Fibroblast of peridontal ligament (primary cell): ENCODE measurements around the gene SREBF2.
"Not testable (repeated sequence)": the region's sequence is repeated elsewhere in the genome, so short reads cannot be mapped to it uniquely, and the experiment has no call there.

ENCODE experiments used
- DNase-seq: peaks from one replicate; pipeline ENCODE4 v3.0.0-alpha.2; 2010; ENCODE audit errors: extremely low read depth

The SREBF2 gene

GRCh38 chr22:41947424-41948080 is 114.6 kb downstream of the SREBF2 start:
- DNase-seq, result no peak

GRCh38 chr22:41948142-41948541 is 115.2 kb downstream of the SREBF2 start:
- DNase-seq, result no peak

GRCh38 chr22:41948928-41949296 is 116.0 kb downstream of the SREBF2 start:
- not testable (repeated sequence) for DNase-seq

- no peak for DNase-seq
Observed at GRCh38 chr22:41949297-41949965, 116.5 kb downstream of the SREBF2 start.

- DNase-seq, result no peak
Observed at GRCh38 chr22:41951898-41952474, 119.1 kb downstream of the SREBF2 start, which contains the start of gene SMIM45. TSS of gene SMIM45 (plus strand) at chr22:41952150.

- DNase-seq, result no peak
Observed at GRCh38 chr22:41952713-41953112, 119.8 kb downstream of the SREBF2 start.
